K562 (cell line): ENCODE data around the gene B4GALT1. TPM values are rescaled to one million over a fixed set of nuclear protein-coding genes. Genes with fewer than 3 reads are reported as not detected.

Experiments used
- ATAC-seq: fragments of 200-7000 bp; cut with Tn5 transposase; 3 replicates; pipeline ENCODE4 v1.9.1; 2020; ENCODE audit warnings: moderate library complexity
- BruUV-seq: library from RNA; stranded (reverse); fragments of 400-500 nt; replicated peaks from 2 replicates; lab custom pipeline; 2021; lab: Mats Ljungman, UMichigan
- CTCF ChIA-PET: fragments of 300-600 bp; formaldehyde crosslinking; extraction: SDS; loops from one replicate; lab custom pipeline; 2021; ENCODE audit warnings: low intra/inter-chr PET ratio; lab: Yijun Ruan, JAX
- POLR2A ChIA-PET: fragments of 300-600, 350-650 bp; sonication (Branson Sonifier 250); formaldehyde crosslinking; extraction: SDS; loops from one replicate; lab custom pipeline; 2021; ENCODE audit warnings: antibody characterized with exemption, inconsistent platforms; lab: Yijun Ruan, JAX
- DNase-seq, 4 experiments: peaks; one replicate each; pipeline versions ENCODE4 v3.0.0 to v3.0.0-alpha.2; 2011 to 2018; ENCODE audit warnings: low spot score in 3 of 4, mixed read lengths in 3 of 4; ENCODE audit errors: extremely low read depth in 1 of 4
- FAIRE-seq: peaks from 2 replicates; lab custom pipeline; 2011; peaks lifted over from hg19 to GRCh38; lab: Jason Lieb, UNC
- H2AFZ ChIP-seq: 2 replicates; pipeline ENCODE4 v1.6.0; 2011; ENCODE audit warnings: low read depth, low read length, control low read depth, inconsistent platforms
- H3K27ac ChIP-seq: fragments of 200-600 bp; 3 replicates; pipeline ENCODE4 v1.8.0; 2011; ENCODE audit warnings: low read depth, mild to moderate bottlenecking, control low read depth, inconsistent platforms, low read length, moderate library complexity, mixed read lengths; ENCODE audit errors: extremely low read depth
- H3K27me3 ChIP-seq, 2 experiments: fragments of 300-600 bp in 1 of 2; 2 replicates in 1 of 2; 3 replicates in 1 of 2; pipeline versions ENCODE4 v1.6.0 to v1.8.0; 2011; ENCODE audit warnings: inconsistent platforms in 2 of 2, low read length in 2 of 2, mild to moderate bottlenecking in 1 of 2, mixed read lengths in 1 of 2, moderate library complexity in 1 of 2; ENCODE audit not compliant: control insufficient read depth in 2 of 2, insufficient read depth in 2 of 2
- H3K36me3 ChIP-seq: fragments of 300-600 bp; 3 replicates; pipeline ENCODE4 v1.8.0; 2011; ENCODE audit warnings: mild to moderate bottlenecking, low read length, inconsistent platforms; ENCODE audit not compliant: control insufficient read depth, insufficient read depth
- H3K4me1 ChIP-seq, 2 experiments: fragments of 200-600 bp in 1 of 2; replicated peaks in 1 of 2; 2 replicates in 1 of 2; 3 replicates in 1 of 2; pipeline versions ENCODE4 v1.5.1 to v1.8.0; 2011; ENCODE audit warnings: inconsistent platforms in 2 of 2, low read length in 2 of 2, mild to moderate bottlenecking in 1 of 2, mixed read lengths in 1 of 2, moderate library complexity in 1 of 2; ENCODE audit not compliant: control insufficient read depth in 2 of 2, insufficient read depth in 2 of 2
- H3K4me2 ChIP-seq: 2 replicates; pipeline ENCODE4 v1.6.1; 2011; ENCODE audit warnings: low read length, control low read depth, inconsistent platforms, mixed read lengths; ENCODE audit not compliant: insufficient read depth
- H3K4me3 ChIP-seq: fragments of 200-600 bp; sonication (generic), shearing (Covaris generic); 2 replicates; pipeline ENCODE4 v1.5.1; 2016; ENCODE audit warnings: control low read depth, inconsistent platforms
- H3K79me2 ChIP-seq: fragments of 200-600 bp; 3 replicates; pipeline ENCODE4 v1.8.0; 2011; ENCODE audit warnings: low read length, inconsistent platforms; ENCODE audit not compliant: control insufficient read depth, insufficient read depth
- H3K9ac ChIP-seq, 2 experiments: 2 replicates each; pipeline versions ENCODE4 v1.6.0 to v1.6.1; 2011; ENCODE audit warnings: low read depth in 2 of 2, low read length in 2 of 2, control low read depth in 1 of 2, inconsistent platforms in 1 of 2, mild to moderate bottlenecking in 1 of 2, mixed read lengths in 1 of 2; ENCODE audit not compliant: insufficient read depth in 1 of 2
- H3K9me1 ChIP-seq: one replicate; pipeline ENCODE4 v1.6.0; 2011; ENCODE audit warnings: inconsistent platforms, mild to moderate bottlenecking, low read length, moderate library complexity; ENCODE audit not compliant: control insufficient read depth, insufficient read depth
- H3K9me3 ChIP-seq: replicated peaks from 2 replicates; pipeline ENCODE4 v1.5.1; 2011; ENCODE audit warnings: low read depth, low read length, inconsistent platforms; ENCODE audit not compliant: control insufficient read depth, insufficient read depth
- H4K20me1 ChIP-seq: replicated peaks from 2 replicates; pipeline ENCODE4 v1.6.1; 2011; ENCODE audit warnings: low read length, inconsistent platforms, mixed read lengths; ENCODE audit not compliant: control insufficient read depth, insufficient read depth
- CTCF ChIP-seq, 3 experiments: IDR thresholded peaks in 2 of 3; conservative IDR thresholded peaks in 1 of 3; 2 replicates each; pipeline ENCODE4 v1.5.1; 2011 to 2012; ENCODE audit warnings: low read length in 3 of 3, mild to moderate bottlenecking in 3 of 3, control low read depth in 2 of 3, improper control_type of control experiment in 1 of 3, inconsistent platforms in 1 of 3, low read depth in 1 of 3, mixed read lengths in 1 of 3, moderate library complexity in 1 of 3; ENCODE audit not compliant: insufficient read depth in 2 of 3
- SMC3 ChIP-seq: conservative IDR thresholded peaks from 2 replicates; pipeline ENCODE4 v1.6.1; 2011; ENCODE audit warnings: low read depth, low read length, improper control_type of control experiment; ENCODE audit not compliant: insufficient read depth
- WGBS: fragments of 100-300 bp; shearing (Covaris generic); methylation state at CpG from one replicate; pipeline ENCODE4 v1.1.6; 2016; ENCODE audit warnings: low coverage, mixed read lengths; ENCODE audit not compliant: insufficient coverage; ENCODE audit errors: missing lambda C conversion rate; 5-methylcytosine and 5-hydroxymethylcytosine counted together
- in situ Hi-C: fragments of 300-500 bp; cut with MboI; formaldehyde crosslinking; loops from 4 replicates; pipeline ENCODE4 v1.15.0; 2018; ENCODE audit warnings: inconsistent platforms, mixed read lengths
- intact Hi-C: fragments of 100-400 bp; cut with micrococcal nuclease; formaldehyde crosslinking; loops from 2 replicates; pipeline ENCODE4 v1.14.2; 2022
- polyA plus RNA-seq, 8 experiments: library from polyadenylated mRNA; depleted of rRNA in 4 of 8; stranded (reverse) in 5 of 8; unstranded in 3 of 8; fragments of >200 nt; fragmentation: Nextera tagmentation in 2 of 8; fragmentation: Illumina TruSeq in 1 of 8; extraction: Ambion mirVana in 2 of 8; extraction: Trizol in 1 of 8; gene quantifications; 2 replicates each; pipeline versions ENCODE4 v1.2.1 to v1.2.3, GENCODE V29; 2011 to 2014; ENCODE audit warnings: inconsistent platforms in 1 of 8, missing spikeins in 1 of 8
- total RNA-seq, 7 experiments: library from RNA; depleted of rRNA in 6 of 7; stranded (reverse); fragments of >200 nt in 6 of 7; fragmentation: Illumina TruSeq in 2 of 7; extraction: Trizol in 2 of 7; gene quantifications; 2 replicates each; pipeline versions ENCODE4 v1.2.1 to v1.2.3, GENCODE V29; 2011 to 2021; ENCODE audit warnings: low replicate concordance in 1 of 7

The B4GALT1 gene
- total and polyA plus RNA-seq, 9 of the 15 experiments (the other 6 are each of a cell fraction or from before 2014, with no cell fraction given) = 4.1 to 26.8 (median 7.1) TPM

GRCh38 chr9:33124751-33125381 lies 42.3 kb downstream of the B4GALT1 start:
- intact Hi-C loops (no loop called here), in situ Hi-C loops (no loop called here)
- Histone ChIP-seq H2AFZ (no peak overlapping the region), H3K9ac (no peak overlapping the region), H3K36me3 (peaks cover 33% of the 10 kb centered on the region; the same call in 2 of the 3 replicates), H3K9me3 (no peaks in the 10 kb centered on the region), H4K20me1 (no peaks in the 10 kb centered on the region; the same call in 1 of the 2 replicates), H3K9me1 (no peaks in the 10 kb centered on the region), H3K4me3 (no peak overlapping the region), H3K79me2 (no peaks in the 10 kb centered on the region), H3K4me2 (no peak overlapping the region), H3K27me3 (no peaks in the 10 kb centered on the region), H3K27ac (no peak overlapping the region), H3K4me1 (peaks cover 0 to 6% of the 10 kb centered on the region in 2 experiments; a peak in 3 of 5 replicates)
- no peak for TF ChIP-seq SMC3
- TF ChIP-seq CTCF (IDR thresholded peaks at IDR 0.05 in 2 of 3, conservative IDR thresholded peaks at IDR 0.05 in 1 of 3; ENCODE audit: insufficient read depth in 2 of 3, low read depth in 1 of 3, low read length in 3 of 3) = 0 out of 6 replicates have a peak, but pooled peaks of 1 of the 3 experiments have one; percentile 7
- FAIRE-seq = no peak
- no peak for DNase-seq
- ATAC-seq = no peak
- CTCF ChIA-PET = interaction anchor here (0.6 kb wide), 1 partner anchor 114 kb away, joined by 6 read pairs; no protein-coding TSS in a partner anchor
- WGBS = 80% methylated on average over 9 of the region's 9 CpGs
- POLR2A ChIA-PET = no interaction called here
- no TSS peak for BruUV-seq
